Endodermal cell (in vitro differentiated cells): ENCODE data around the gene SERPINA12. TPM values are rescaled to one million over a fixed set of nuclear protein-coding genes. Genes with fewer than 3 reads are reported as not detected.

Source experiments
- DNase-seq: peaks from one replicate; pipeline ENCODE4 v3.0.0-alpha.2; 2017
- H3K27ac ChIP-seq: 2 replicates; pipeline ENCODE4 v1.5.1; 2013; ENCODE audit warnings: mild to moderate bottlenecking, low read depth, low read length, moderate library complexity
- H3K27me3 ChIP-seq: 2 replicates; pipeline ENCODE4 v1.6.1; 2013; ENCODE audit warnings: mild to moderate bottlenecking, low read length, moderate library complexity; ENCODE audit not compliant: insufficient read depth, control insufficient read depth, poor library complexity, severe bottlenecking
- H3K36me3 ChIP-seq: 2 replicates; pipeline ENCODE4 v1.7.0; 2013; ENCODE audit warnings: mild to moderate bottlenecking, low read length, moderate library complexity; ENCODE audit not compliant: control insufficient read depth, insufficient read depth
- H3K4me1 ChIP-seq: one replicate; pipeline ENCODE4 v1.7.0; 2013; ENCODE audit warnings: low read length; ENCODE audit not compliant: control insufficient read depth, insufficient read depth
- H3K4me3 ChIP-seq: 2 replicates; pipeline ENCODE4 v1.5.1; 2013; ENCODE audit warnings: mild to moderate bottlenecking, low read length, moderate library complexity
- H3K9ac ChIP-seq: 2 replicates; pipeline ENCODE4 v1.6.1; 2013; ENCODE audit warnings: mild to moderate bottlenecking, low read length, moderate library complexity; ENCODE audit not compliant: poor library complexity, severe bottlenecking; ENCODE audit errors: extremely low read depth
- H3K9me3 ChIP-seq: 2 replicates; pipeline ENCODE4 v1.6.1; 2013; ENCODE audit warnings: mild to moderate bottlenecking, low read length, moderate library complexity; ENCODE audit not compliant: control insufficient read depth
- H3K27ac Mint-ChIP-seq: 2 replicates; pipeline ENCODE4 v1.8.0; 2020; ENCODE audit warnings: mixed read lengths
- H3K27me3 Mint-ChIP-seq: 2 replicates; pipeline ENCODE4 v1.8.0; 2021; ENCODE audit warnings: mild to moderate bottlenecking, mixed read lengths; ENCODE audit not compliant: insufficient read depth
- H3K36me3 Mint-ChIP-seq: 2 replicates; pipeline ENCODE4 v1.8.0; 2020; ENCODE audit warnings: low read depth, mixed read lengths
- H3K4me1 Mint-ChIP-seq: 2 replicates; pipeline ENCODE4 v1.8.0; 2020; ENCODE audit warnings: mixed read lengths
- H3K4me3 Mint-ChIP-seq: 2 replicates; pipeline ENCODE4 v1.8.0; 2020; ENCODE audit warnings: mild to moderate bottlenecking, moderate library complexity, mixed read lengths
- H3K9me3 Mint-ChIP-seq: 2 replicates; pipeline ENCODE4 v1.8.0; 2020; ENCODE audit warnings: mild to moderate bottlenecking, mixed read lengths
- WGBS, 2 experiments: methylation state at CpG; one replicate each; pipeline versions ENCODE4 v1.1.5 to v1.1.7; 2013; ENCODE audit warnings: missing lambda C conversion rate in 2 of 2, mixed read lengths in 1 of 2; ENCODE audit not compliant: insufficient coverage in 1 of 2, insufficient read length in 1 of 2; 5-methylcytosine and 5-hydroxymethylcytosine counted together
- total RNA-seq, 2 donors: library from RNA; stranded (reverse); fragmentation: NEBNext Ultra II Directional in 1 of 2; extraction: Animal tissue kit (Norgen Biotek cat#: 25700) in 1 of 2; gene quantifications; 2 replicates in 1 of 2; 3 replicates in 1 of 2; pipeline ENCODE4 v1.2.1, GENCODE V29; 2021
- TF ChIP-seq, protein P1 (sequence below): fragments of 200-600 bp; sonication (generic); conservative IDR thresholded peaks from 2 replicates; pipeline ENCODE4 v1.5.0; 2021; ENCODE audit warnings: antibody characterized with exemption, mild to moderate bottlenecking

The SERPINA12 gene
- total RNA-seq, 2 donors from 2014 or later: not detected

DNA sequence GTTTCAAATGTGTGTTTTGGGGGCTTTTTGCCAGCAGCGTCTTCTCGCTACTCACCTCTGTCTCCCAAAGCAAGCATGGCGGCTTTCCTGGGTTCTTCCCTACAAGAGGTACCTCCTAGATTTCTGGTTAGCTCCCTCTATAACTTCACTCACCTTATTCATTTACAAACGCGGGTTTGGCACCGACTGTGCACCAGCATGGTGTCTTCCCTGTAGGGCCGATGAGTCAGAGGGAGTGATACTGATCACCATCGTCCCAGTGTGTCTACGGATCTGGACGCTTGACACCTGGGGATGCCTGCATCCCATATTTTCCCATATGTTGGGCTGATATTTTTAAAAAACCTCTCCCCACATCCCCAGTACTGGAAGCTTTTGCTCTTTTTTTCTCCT, 8.0 kb upstream of the SERPINA12 start:
- H3K27ac ChIP-seq: no peak overlapping the region
- H3K4me1 Mint-ChIP-seq: peaks cover 7% of the 10 kb centered on the region
- WGBS, 2 experiments: 65 to 72% methylated on average over 7 to 10 of the region's 10 CpGs
- no peak overlapping the region for H3K9ac ChIP-seq
- no peaks in the 10 kb centered on the region for H3K27me3 ChIP-seq
- TF ChIP-seq, protein P1, sequence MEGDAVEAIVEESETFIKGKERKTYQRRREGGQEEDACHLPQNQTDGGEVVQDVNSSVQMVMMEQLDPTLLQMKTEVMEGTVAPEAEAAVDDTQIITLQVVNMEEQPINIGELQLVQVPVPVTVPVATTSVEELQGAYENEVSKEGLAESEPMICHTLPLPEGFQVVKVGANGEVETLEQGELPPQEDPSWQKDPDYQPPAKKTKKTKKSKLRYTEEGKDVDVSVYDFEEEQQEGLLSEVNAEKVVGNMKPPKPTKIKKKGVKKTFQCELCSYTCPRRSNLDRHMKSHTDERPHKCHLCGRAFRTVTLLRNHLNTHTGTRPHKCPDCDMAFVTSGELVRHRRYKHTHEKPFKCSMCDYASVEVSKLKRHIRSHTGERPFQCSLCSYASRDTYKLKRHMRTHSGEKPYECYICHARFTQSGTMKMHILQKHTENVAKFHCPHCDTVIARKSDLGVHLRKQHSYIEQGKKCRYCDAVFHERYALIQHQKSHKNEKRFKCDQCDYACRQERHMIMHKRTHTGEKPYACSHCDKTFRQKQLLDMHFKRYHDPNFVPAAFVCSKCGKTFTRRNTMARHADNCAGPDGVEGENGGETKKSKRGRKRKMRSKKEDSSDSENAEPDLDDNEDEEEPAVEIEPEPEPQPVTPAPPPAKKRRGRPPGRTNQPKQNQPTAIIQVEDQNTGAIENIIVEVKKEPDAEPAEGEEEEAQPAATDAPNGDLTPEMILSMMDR: no peak
- DNase-seq: peak; percentile 49
- no peaks in the 10 kb centered on the region for H3K9me3 Mint-ChIP-seq
- peaks cover 3% of the 10 kb centered on the region for H3K4me1 ChIP-seq
- H3K27me3 Mint-ChIP-seq: no peaks in the 10 kb centered on the region
- H3K4me3 Mint-ChIP-seq: no peak overlapping the region
- no peak overlapping the region for H3K27ac Mint-ChIP-seq
- no peak overlapping the region for H3K4me3 ChIP-seq
- H3K36me3 ChIP-seq: no peaks in the 10 kb centered on the region
- H3K36me3 Mint-ChIP-seq: no peaks in the 10 kb centered on the region
- H3K9me3 ChIP-seq: no peaks in the 10 kb centered on the region

DNA sequence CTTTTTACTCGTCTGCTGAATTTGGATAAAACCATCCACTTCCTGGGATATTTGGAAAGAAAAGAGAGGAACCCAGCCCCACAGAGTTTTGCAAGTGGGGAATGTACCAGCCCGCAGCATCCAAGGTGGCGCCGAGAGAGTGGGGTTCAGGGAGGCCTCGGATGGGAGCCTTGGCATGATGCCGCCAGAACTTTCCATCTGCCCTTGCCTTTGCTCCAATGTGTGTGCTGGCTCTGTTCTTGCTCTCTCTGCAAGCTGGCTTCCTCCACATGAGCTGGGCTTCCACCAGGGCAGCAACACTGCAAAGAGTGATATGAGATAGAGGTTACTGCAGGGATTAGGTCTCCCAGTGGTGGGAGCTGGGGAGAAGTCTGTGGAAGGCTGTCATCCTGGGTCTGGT, 6.6 kb upstream of the SERPINA12 start:
- Histone ChIP-seq H3K9me3 (no peaks in the 10 kb centered on the region), H3K36me3 (no peaks in the 10 kb centered on the region), H3K4me3 (no peak overlapping the region), H3K27me3 (no peaks in the 10 kb centered on the region), H3K4me1 (peaks cover 3% of the 10 kb centered on the region), H3K27ac (no peak overlapping the region), H3K9ac (no peak overlapping the region)
- Mint-ChIP-seq H3K27me3 (no peaks in the 10 kb centered on the region), H3K4me1 (peaks cover 7% of the 10 kb centered on the region), H3K9me3 (no peaks in the 10 kb centered on the region), H3K27ac (no peak overlapping the region), H3K36me3 (no peaks in the 10 kb centered on the region), H3K4me3 (no peak overlapping the region)
- DNase-seq: no peak
- WGBS, 2 experiments: 92 to 100% methylated on average over 4 to 6 of the region's 6 CpGs
- TF ChIP-seq, protein P1: no peak

DNA sequence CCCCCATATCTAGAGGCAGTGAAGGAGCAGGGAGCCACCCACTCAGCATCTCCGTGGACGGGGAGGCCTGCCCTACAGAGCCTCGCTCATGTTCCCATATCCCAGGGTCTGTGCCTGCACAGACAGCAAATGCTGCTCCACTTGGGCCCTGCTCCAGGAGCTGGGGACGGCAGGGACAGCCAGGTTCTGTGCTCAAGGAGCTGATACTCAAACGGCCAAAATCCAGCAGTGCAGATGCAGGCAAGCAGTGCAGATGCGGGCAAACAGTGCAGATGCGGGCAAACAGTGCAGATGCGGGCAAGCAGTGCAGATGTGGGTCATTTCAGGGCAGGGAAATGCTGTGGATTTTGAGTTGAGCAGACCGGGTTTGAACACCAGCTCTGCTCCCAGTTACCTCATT, 6.2 kb upstream of the SERPINA12 start:
- no peak overlapping the region for H3K27ac Mint-ChIP-seq
- H3K36me3 Mint-ChIP-seq: no peaks in the 10 kb centered on the region
- no peak overlapping the region for H3K9ac ChIP-seq
- 92 to 96% methylated on average over 8 to 9 of the region's 9 CpGs for WGBS, 2 experiments
- no peaks in the 10 kb centered on the region for H3K9me3 ChIP-seq
- no peak overlapping the region for H3K4me3 Mint-ChIP-seq
- H3K4me1 Mint-ChIP-seq: peaks cover 7% of the 10 kb centered on the region
- no peak for DNase-seq
- no peaks in the 10 kb centered on the region for H3K36me3 ChIP-seq
- H3K9me3 Mint-ChIP-seq: no peaks in the 10 kb centered on the region
- H3K27me3 Mint-ChIP-seq: no peaks in the 10 kb centered on the region
- TF ChIP-seq, protein P1: no peak
- no peak overlapping the region for H3K4me3 ChIP-seq
- H3K27ac ChIP-seq: no peak overlapping the region
- peaks cover 3% of the 10 kb centered on the region for H3K4me1 ChIP-seq
- no peaks in the 10 kb centered on the region for H3K27me3 ChIP-seq
